K562 (cell line): Measurements from ENCODE around the gene ZNF148. TPM values are rescaled to one million over a fixed set of nuclear protein-coding genes. Genes with fewer than 3 reads are reported as not detected.
A peak's percentile ranks its signal among the peaks of the same experiment; 100 is the strongest.

Source experiments
- CBX3 ChIP-seq, 2 experiments: IDR thresholded peaks; 1 replicate in 1 of 2; 2 replicates in 1 of 2; pipeline ENCODE4 v1.6.1; 2012; ENCODE audit warnings: inconsistent platforms in 2 of 2, low read length in 2 of 2, borderline replicate concordance in 1 of 2, control low read depth in 1 of 2
- CBX8 ChIP-seq: fragments of 200-600 bp; sonication (generic); IDR thresholded peaks from 2 replicates; pipeline ENCODE4 v1.6.1; 2012; ENCODE audit warnings: borderline replicate concordance, mixed run types, low read depth, mild to moderate bottlenecking, moderate library complexity, mixed read lengths, low read length, control low read depth, inconsistent platforms; ENCODE audit not compliant: poor library complexity, severe bottlenecking; ENCODE audit errors: extremely low read depth
- CHAMP1 ChIP-seq: fragments of 450-650 bp; IDR thresholded peaks from 2 replicates; pipeline ENCODE4 v1.6.1; 2016; ENCODE audit warnings: mild to moderate bottlenecking
- ESRRA ChIP-seq: fragments of 450-650 bp; IDR thresholded peaks from 2 replicates; pipeline ENCODE4 v1.6.1; 2014; ENCODE audit warnings: low read depth, mild to moderate bottlenecking, moderate library complexity, borderline replicate concordance
- GTF2E2 ChIP-seq: fragments of 200-800 bp; sonication (Bioruptor generic); IDR thresholded peaks from 2 replicates; pipeline ENCODE4 v1.6.1; 2016; ENCODE audit warnings: missing genetic modification characterization, missing compliant biosample characterization
- HCFC1 ChIP-seq: IDR thresholded peaks from 2 replicates; pipeline ENCODE4 v1.6.1; 2012; ENCODE audit warnings: low read depth, low read length, improper control_type of control experiment
- HDGF ChIP-seq: fragments of 450-650 bp; IDR thresholded peaks from 2 replicates; pipeline ENCODE4 v1.6.1; 2016
- HNRNPK ChIP-seq: fragments of 200-400 bp; formaldehyde crosslinking; IDR thresholded peaks from one replicate; pipeline ENCODE4 v1.6.1; 2018; ENCODE audit warnings: mild to moderate bottlenecking, low read depth, low read length; ENCODE audit not compliant: poor library complexity, severe bottlenecking
- IFI16 ChIP-seq: fragments of 250-450 bp; sonication (Bioruptor Pico); IDR thresholded peaks from 2 replicates; pipeline ENCODE4 v2.1.2; 2022; ENCODE audit warnings: mild to moderate bottlenecking, inconsistent platforms
- KLF6 ChIP-seq: fragments of 250-450 bp; sonication (Bioruptor Pico); IDR thresholded peaks from 2 replicates; pipeline ENCODE4 v1.4.0; 2020; ENCODE audit warnings: mild to moderate bottlenecking, moderate library complexity, borderline replicate concordance
- LCOR ChIP-seq: sonication (generic); formaldehyde crosslinking; IDR thresholded peaks from 2 replicates; pipeline ENCODE4 v1.8.0; 2022; ENCODE audit warnings: mild to moderate bottlenecking, missing genetic modification reagents
- MAFK ChIP-seq: IDR thresholded peaks from 2 replicates; pipeline ENCODE4 v1.6.1; 2011; ENCODE audit warnings: low read length, improper control_type of control experiment
- NCOA1 ChIP-seq: fragments of 450-650 bp; IDR thresholded peaks from 2 replicates; pipeline ENCODE4 v1.6.1; 2016; ENCODE audit warnings: low read depth
- POLR3A ChIP-seq: IDR thresholded peaks from 2 replicates; pipeline ENCODE4 v1.6.1; 2011; ENCODE audit warnings: borderline replicate concordance, mild to moderate bottlenecking, moderate library complexity; ENCODE audit not compliant: insufficient read length, insufficient read depth; ENCODE audit errors: extremely low read depth
- PURB ChIP-seq: sonication (generic); formaldehyde crosslinking; IDR thresholded peaks from 2 replicates; pipeline ENCODE4 v1.9.0; 2021; ENCODE audit warnings: low read depth, mild to moderate bottlenecking, missing genetic modification reagents
- RNF2 ChIP-seq: sonication (generic); IDR thresholded peaks from 2 replicates; pipeline ENCODE4 v1.6.1; 2016
- SP2 ChIP-seq: IDR thresholded peaks from 2 replicates; pipeline ENCODE4 v1.6.1; 2011; ENCODE audit warnings: mild to moderate bottlenecking, low read depth, low read length, moderate library complexity; ENCODE audit not compliant: poor library complexity, severe bottlenecking; ENCODE audit errors: extremely low read depth
- TAF7 ChIP-seq: fragments of 450-650 bp; IDR thresholded peaks from 2 replicates; pipeline ENCODE4 v1.6.1; 2016; ENCODE audit warnings: missing genetic modification characterization, missing compliant biosample characterization
- TEAD2 ChIP-seq: fragments of 450-650 bp; IDR thresholded peaks from 2 replicates; pipeline ENCODE4 v1.6.1; 2016; ENCODE audit warnings: missing genetic modification characterization, control low read depth, missing compliant biosample characterization
- ZFP91 ChIP-seq: sonication (generic); formaldehyde crosslinking; IDR thresholded peaks from 2 replicates; pipeline ENCODE4 v1.8.0; 2022; ENCODE audit warnings: mild to moderate bottlenecking, missing genetic modification reagents
- ZNF133 ChIP-seq: fragments of 250-450 bp; sonication (Bioruptor Pico); IDR thresholded peaks from 2 replicates; pipeline ENCODE4 v1.4.0; 2020; ENCODE audit warnings: mild to moderate bottlenecking
- ZNF395 ChIP-seq: fragments of 200-800 bp; sonication (Bioruptor generic); IDR thresholded peaks from 2 replicates; pipeline ENCODE4 v1.6.1; 2017; ENCODE audit warnings: missing genetic modification characterization, missing compliant biosample characterization
- ZSCAN32 ChIP-seq: fragments of 450-650 bp; formaldehyde crosslinking; IDR thresholded peaks from 2 replicates; pipeline ENCODE4 v1.4.0; 2020; ENCODE audit warnings: mild to moderate bottlenecking, moderate library complexity
- polyA plus RNA-seq, 8 experiments: library from polyadenylated mRNA; depleted of rRNA in 4 of 8; stranded (reverse) in 5 of 8; unstranded in 3 of 8; fragments of >200 nt; fragmentation: Nextera tagmentation in 2 of 8; fragmentation: Illumina TruSeq in 1 of 8; extraction: Ambion mirVana in 2 of 8; extraction: Trizol in 1 of 8; gene quantifications; 2 replicates each; pipeline versions ENCODE4 v1.2.1 to v1.2.3, GENCODE V29; 2011 to 2014; ENCODE audit warnings: inconsistent platforms in 1 of 8, missing spikeins in 1 of 8
- total RNA-seq, 7 experiments: library from RNA; depleted of rRNA in 6 of 7; stranded (reverse); fragments of >200 nt in 6 of 7; fragmentation: Illumina TruSeq in 2 of 7; extraction: Trizol in 2 of 7; gene quantifications; 2 replicates each; pipeline versions ENCODE4 v1.2.1 to v1.2.3, GENCODE V29; 2011 to 2021; ENCODE audit warnings: low replicate concordance in 1 of 7

ZNF148 gene
- total and polyA plus RNA-seq, 9 of the 15 experiments (the other 6 are each of a cell fraction or from before 2014, with no cell fraction given), result 2.7 to 15.1 (median 8.3) TPM

- TF ChIP-seq HNRNPK, result peak; percentile 35
- TF ChIP-seq ZNF395 (CRISPR knock-in tag), result no peak; the same call in 1 of the 2 replicates
- no peak for TF ChIP-seq ZFP91 (CRISPR knock-in tag)
- TF ChIP-seq TEAD2 (tag), result no peak
- TF ChIP-seq HDGF, result no peak
- no peak for TF ChIP-seq RNF2
- TF ChIP-seq KLF6 (CRISPR knock-in tag), result no peak
- TF ChIP-seq CBX3 (IDR thresholded peaks at IDR 0.05; ENCODE audit: borderline replicate concordance in 1 of 2, low read length in 2 of 2), result no peak
- TF ChIP-seq HCFC1, result peak; percentile 79
- TF ChIP-seq MAFK, result no peak
- no peak for TF ChIP-seq LCOR (CRISPR knock-in tag)
- peak; percentile 93 for TF ChIP-seq SP2
- no peak for TF ChIP-seq POLR3A
- peak; percentile 90; the same call in 1 of the 2 replicates for TF ChIP-seq GTF2E2
- TF ChIP-seq ZSCAN32 (CRISPR knock-in tag), result no peak
- peak; percentile 37; the same call in 1 of the 2 replicates for TF ChIP-seq TAF7 (tag)
- peak; percentile 77; the same call in 1 of the 2 replicates for TF ChIP-seq ESRRA
- TF ChIP-seq IFI16 (CRISPR knock-in tag), result no peak
- no peak for TF ChIP-seq PURB (CRISPR knock-in tag)
- no peak for TF ChIP-seq CHAMP1
- TF ChIP-seq NCOA1, result no peak
- no peak for TF ChIP-seq ZNF133
- TF ChIP-seq CBX8, result no peak
Observed at GRCh38 chr3:125374996-125375941, at the start of gene ZNF148 (continued).
